Measurements from ENCODE around the gene PEMT. TPM values are rescaled to one million over a fixed set of nuclear protein-coding genes. Genes with fewer than 3 reads are reported as not detected.

PEMT gene
- total RNA-seq, 4 donors from 2014 or later = 52.5 to 76.1 (median 62.6) TPM

GRCh38 chr17:17510456-17511292 is 80.8 kb downstream of the PEMT start:
- intact Hi-C loops (cut with DNase I) = no loop called here
- H3K27ac ChIP-seq = no peak overlapping the region
- no peaks in the 10 kb centered on the region for H3K4me1 ChIP-seq
- WGBS, 2 donors = 85 to 87% methylated on average over 19 to 20 of the region's 20 CpGs
- TF ChIP-seq, protein P1, sequence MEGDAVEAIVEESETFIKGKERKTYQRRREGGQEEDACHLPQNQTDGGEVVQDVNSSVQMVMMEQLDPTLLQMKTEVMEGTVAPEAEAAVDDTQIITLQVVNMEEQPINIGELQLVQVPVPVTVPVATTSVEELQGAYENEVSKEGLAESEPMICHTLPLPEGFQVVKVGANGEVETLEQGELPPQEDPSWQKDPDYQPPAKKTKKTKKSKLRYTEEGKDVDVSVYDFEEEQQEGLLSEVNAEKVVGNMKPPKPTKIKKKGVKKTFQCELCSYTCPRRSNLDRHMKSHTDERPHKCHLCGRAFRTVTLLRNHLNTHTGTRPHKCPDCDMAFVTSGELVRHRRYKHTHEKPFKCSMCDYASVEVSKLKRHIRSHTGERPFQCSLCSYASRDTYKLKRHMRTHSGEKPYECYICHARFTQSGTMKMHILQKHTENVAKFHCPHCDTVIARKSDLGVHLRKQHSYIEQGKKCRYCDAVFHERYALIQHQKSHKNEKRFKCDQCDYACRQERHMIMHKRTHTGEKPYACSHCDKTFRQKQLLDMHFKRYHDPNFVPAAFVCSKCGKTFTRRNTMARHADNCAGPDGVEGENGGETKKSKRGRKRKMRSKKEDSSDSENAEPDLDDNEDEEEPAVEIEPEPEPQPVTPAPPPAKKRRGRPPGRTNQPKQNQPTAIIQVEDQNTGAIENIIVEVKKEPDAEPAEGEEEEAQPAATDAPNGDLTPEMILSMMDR (IDR thresholded peaks at IDR 0.05) = no peak
- TF ChIP-seq POLR2A (IDR thresholded peaks at IDR 0.05) = no peak
- H3K4me3 ChIP-seq (replicated peaks in 1 of 3) = no peak overlapping the region
- H3K9me3 ChIP-seq = no peaks in the 10 kb centered on the region
- no peaks in the 10 kb centered on the region for H3K36me3 ChIP-seq
- no peaks in the 10 kb centered on the region for H3K27me3 ChIP-seq
- no peak for DNase-seq

- Histone ChIP-seq H3K27me3 (no peaks in the 10 kb centered on the region), H3K4me3 (replicated peaks in 1 of 3) (no peak overlapping the region), H3K4me1 (no peaks in the 10 kb centered on the region), H3K27ac (no peak overlapping the region), H3K36me3 (no peaks in the 10 kb centered on the region), H3K9me3 (no peaks in the 10 kb centered on the region)
- TF ChIP-seq POLR2A (IDR thresholded peaks at IDR 0.05) = no peak
- TF ChIP-seq, protein P1 (IDR thresholded peaks at IDR 0.05) = no peak
- DNase-seq = no peak
- intact Hi-C loops (cut with DNase I) = no loop called here
- 94 to 95% methylated on average over 17 to 19 of the region's 21 CpGs for WGBS, 2 donors
Measured at GRCh38 chr17:17509601-17510425, 81.7 kb downstream of the PEMT start.

GRCh38 chr17:17508646-17509591 is 82.6 kb downstream of the PEMT start:
- 92 to 94% methylated on average over 30 to 33 of the region's 33 CpGs for WGBS, 2 donors
- Histone ChIP-seq H3K27ac (no peak overlapping the region), H3K9me3 (no peaks in the 10 kb centered on the region), H3K27me3 (no peaks in the 10 kb centered on the region), H3K36me3 (no peaks in the 10 kb centered on the region), H3K4me3 (replicated peaks in 1 of 3) (no peak overlapping the region), H3K4me1 (no peaks in the 10 kb centered on the region)
- intact Hi-C loops (cut with DNase I) = no loop called here
- no peak for TF ChIP-seq POLR2A (IDR thresholded peaks at IDR 0.05)
- TF ChIP-seq, protein P1 (IDR thresholded peaks at IDR 0.05) = no peak
- DNase-seq = no peak

GRCh38 chr17:17508019-17508535 is 83.4 kb downstream of the PEMT start:
- no peak for DNase-seq
- Histone ChIP-seq H3K27ac (no peak overlapping the region), H3K27me3 (no peaks in the 10 kb centered on the region), H3K4me3 (replicated peaks in 1 of 3) (no peak overlapping the region), H3K9me3 (no peaks in the 10 kb centered on the region), H3K36me3 (no peaks in the 10 kb centered on the region), H3K4me1 (no peaks in the 10 kb centered on the region)
- WGBS, 2 donors = 83 to 93% methylated on average over 9 to 11 of the region's 11 CpGs
- TF ChIP-seq, protein P1 (IDR thresholded peaks at IDR 0.05) = no peak
- TF ChIP-seq POLR2A (IDR thresholded peaks at IDR 0.05) = no peak
- intact Hi-C loops (cut with DNase I) = no loop called here
